ENCODE measurements around the gene PCNX2. TPM values are rescaled to one million over a fixed set of nuclear protein-coding genes. Genes with fewer than 3 reads are reported as not detected.

Gene PCNX2
- total and polyA plus RNA-seq, 4 donors, result 2.0 to 15.1 (median 6.4) TPM

GRCh38 chr1:232974971-232975370 is 320.6 kb downstream of the PCNX2 start:
- Histone ChIP-seq H3K27me3 (ENCODE audit: control insufficient read depth in 3 of 3, insufficient read depth in 3 of 3, low read length in 2 of 3) (no peaks in the 10 kb centered on the region), H3K4me3 (no peak overlapping the region), H3K9ac (ENCODE audit: insufficient read depth in 1 of 2, low read length in 2 of 2) (no peak overlapping the region), H3K9me3 (ENCODE audit: control insufficient read depth in 4 of 4, insufficient read depth in 3 of 4, low read length in 3 of 4) (peaks cover 0 to 8% (median 0%) of the 10 kb centered on the region in 4 donors), H3K27ac (ENCODE audit: low read depth in 1 of 2, low read length in 1 of 2) (no peak overlapping the region), H3K4me1 (ENCODE audit: control insufficient read depth in 5 of 5, insufficient read depth in 5 of 5, low read length in 5 of 5) (peaks cover 0 to 20% (median 4%) of the 10 kb centered on the region in 5 donors), H3K36me3 (ENCODE audit: control insufficient read depth in 4 of 4, insufficient read depth in 4 of 4, low read length in 4 of 4) (peaks cover 18 to 45% (median 25%) of the 10 kb centered on the region in 4 donors)
- ATAC-seq (ENCODE audit: insufficient read depth, low FRiP score), result no peak
- no peak for DNase-seq
- TF ChIP-seq, protein P1, sequence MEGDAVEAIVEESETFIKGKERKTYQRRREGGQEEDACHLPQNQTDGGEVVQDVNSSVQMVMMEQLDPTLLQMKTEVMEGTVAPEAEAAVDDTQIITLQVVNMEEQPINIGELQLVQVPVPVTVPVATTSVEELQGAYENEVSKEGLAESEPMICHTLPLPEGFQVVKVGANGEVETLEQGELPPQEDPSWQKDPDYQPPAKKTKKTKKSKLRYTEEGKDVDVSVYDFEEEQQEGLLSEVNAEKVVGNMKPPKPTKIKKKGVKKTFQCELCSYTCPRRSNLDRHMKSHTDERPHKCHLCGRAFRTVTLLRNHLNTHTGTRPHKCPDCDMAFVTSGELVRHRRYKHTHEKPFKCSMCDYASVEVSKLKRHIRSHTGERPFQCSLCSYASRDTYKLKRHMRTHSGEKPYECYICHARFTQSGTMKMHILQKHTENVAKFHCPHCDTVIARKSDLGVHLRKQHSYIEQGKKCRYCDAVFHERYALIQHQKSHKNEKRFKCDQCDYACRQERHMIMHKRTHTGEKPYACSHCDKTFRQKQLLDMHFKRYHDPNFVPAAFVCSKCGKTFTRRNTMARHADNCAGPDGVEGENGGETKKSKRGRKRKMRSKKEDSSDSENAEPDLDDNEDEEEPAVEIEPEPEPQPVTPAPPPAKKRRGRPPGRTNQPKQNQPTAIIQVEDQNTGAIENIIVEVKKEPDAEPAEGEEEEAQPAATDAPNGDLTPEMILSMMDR (IDR thresholded peaks at IDR 0.05; ENCODE audit: control extremely low read depth, extremely low read depth), result no peak
- WGBS, 2 donors, result 86 to 96% methylated on average over 3 of the region's 3 CpGs

DNA sequence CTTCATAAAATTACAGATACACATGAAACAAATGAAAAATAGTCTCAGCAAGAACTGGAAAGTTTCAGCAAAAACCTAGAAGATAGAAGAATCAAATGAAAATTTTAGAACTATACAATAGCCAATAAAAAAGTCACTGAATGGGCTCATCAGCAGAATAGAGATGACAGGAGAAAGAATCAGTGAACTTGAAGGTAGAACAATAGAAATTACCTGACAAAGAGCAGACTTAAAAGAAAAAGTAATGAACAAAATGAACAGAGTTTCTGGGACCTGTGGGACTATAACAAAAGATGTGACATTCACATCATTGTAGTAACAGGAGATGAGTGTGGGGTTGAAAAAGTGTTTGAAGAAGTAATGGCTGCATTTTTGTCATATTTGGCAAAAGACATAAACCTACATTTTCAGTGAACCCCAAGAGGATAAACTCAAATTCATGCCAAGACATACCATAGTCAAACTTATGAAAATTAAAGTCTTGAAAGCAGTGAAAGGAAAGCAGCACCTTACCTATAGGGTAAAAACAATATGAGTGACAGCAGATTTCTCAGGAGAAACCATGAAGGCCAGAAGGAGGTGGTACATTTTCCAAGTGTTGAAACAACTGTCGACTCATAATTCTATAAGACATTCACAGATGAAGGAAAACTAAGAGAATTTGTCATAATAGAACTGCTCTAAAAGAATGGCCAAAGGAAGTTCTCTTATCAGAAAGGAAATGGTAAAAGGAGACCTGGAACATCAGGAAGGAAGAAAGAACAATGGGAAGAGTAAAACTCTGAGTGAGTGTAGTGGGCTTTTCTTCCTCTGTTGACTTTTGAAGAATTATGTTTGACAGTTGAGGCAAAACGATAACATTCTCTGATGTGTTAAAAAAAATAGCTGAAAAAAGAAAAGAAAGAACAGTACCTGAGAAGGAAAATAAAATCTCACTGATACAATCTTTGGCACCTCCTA is 321.6 kb downstream of the PCNX2 start:
- Histone ChIP-seq H3K9me3 (ENCODE audit: control insufficient read depth in 4 of 4, insufficient read depth in 3 of 4, low read length in 3 of 4) (peaks cover 0 to 8% (median 0%) of the 10 kb centered on the region in 4 donors), H3K4me1 (ENCODE audit: control insufficient read depth in 5 of 5, insufficient read depth in 5 of 5, low read length in 5 of 5) (peaks cover 0 to 15% (median 1%) of the 10 kb centered on the region in 5 donors), H3K27me3 (ENCODE audit: control insufficient read depth in 3 of 3, insufficient read depth in 3 of 3, low read length in 2 of 3) (no peaks in the 10 kb centered on the region), H3K36me3 (ENCODE audit: control insufficient read depth in 4 of 4, insufficient read depth in 4 of 4, low read length in 4 of 4) (peaks cover 18 to 48% (median 25%) of the 10 kb centered on the region in 4 donors), H3K9ac (ENCODE audit: insufficient read depth in 1 of 2, low read length in 2 of 2) (no peak overlapping the region), H3K27ac (ENCODE audit: low read depth in 1 of 2, low read length in 1 of 2) (no peak overlapping the region), H3K4me3 (no peak overlapping the region)
- 71 to 76% methylated on average over 2 of the region's 2 CpGs for WGBS, 2 donors
- ATAC-seq (ENCODE audit: insufficient read depth, low FRiP score) (no peak), DNase-seq (no peak)
- TF ChIP-seq, protein P1 (IDR thresholded peaks at IDR 0.05; ENCODE audit: control extremely low read depth, extremely low read depth), result no peak

DNA sequence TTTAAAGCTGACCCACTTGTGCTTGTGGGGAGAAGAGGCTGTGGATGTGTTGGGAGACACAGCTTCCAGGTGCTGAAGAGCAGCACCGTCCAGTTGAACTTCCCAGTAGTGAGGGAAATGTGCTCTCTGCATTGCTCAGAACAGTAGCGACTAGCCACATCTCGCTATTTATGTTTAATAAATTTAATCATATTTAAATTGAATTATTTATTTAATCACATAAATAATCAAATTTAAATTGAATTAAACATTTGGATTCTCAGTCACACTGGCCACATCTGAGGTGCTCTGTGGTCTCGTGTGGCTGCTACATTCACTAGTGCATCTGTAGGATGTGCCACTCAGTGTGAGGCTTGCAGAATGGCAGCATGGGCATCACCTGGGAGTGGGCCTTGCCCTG is 325.0 kb downstream of the PCNX2 start:
- TF ChIP-seq, protein P1 (IDR thresholded peaks at IDR 0.05; ENCODE audit: control extremely low read depth, extremely low read depth), result no peak
- Histone ChIP-seq H3K27me3 (ENCODE audit: control insufficient read depth in 3 of 3, insufficient read depth in 3 of 3, low read length in 2 of 3) (no peaks in the 10 kb centered on the region), H3K4me3 (peak overlapping the region; percentile 3), H3K27ac (ENCODE audit: low read depth in 1 of 2, low read length in 1 of 2) (no peak overlapping the region), H3K36me3 (ENCODE audit: control insufficient read depth in 4 of 4, insufficient read depth in 4 of 4, low read length in 4 of 4) (peaks cover 17 to 39% (median 27%) of the 10 kb centered on the region in 4 donors), H3K9me3 (ENCODE audit: control insufficient read depth in 4 of 4, insufficient read depth in 3 of 4, low read length in 3 of 4) (peaks cover 0 to 8% (median 0%) of the 10 kb centered on the region in 4 donors), H3K4me1 (ENCODE audit: control insufficient read depth in 5 of 5, insufficient read depth in 5 of 5, low read length in 5 of 5) (peaks cover 0 to 4% (median 0%) of the 10 kb centered on the region in 5 donors), H3K9ac (ENCODE audit: insufficient read depth in 1 of 2, low read length in 2 of 2) (no peak overlapping the region)
- DNase-seq (no peak), ATAC-seq (ENCODE audit: insufficient read depth, low FRiP score) (no peak)
- WGBS, 2 donors, result 89 to 90% methylated on average over 4 of the region's 4 CpGs
